Brain microvascular endothelial cell (primary cell): ENCODE measurements around the gene MPPED2.

Experiments
- DNase-seq: peaks from one replicate; pipeline ENCODE4 v3.0.0-alpha.2; 2020
- H3K27ac ChIP-seq: fragments of 250-450 bp; sonication (Bioruptor Pico); 2 replicates; pipeline ENCODE4 v1.5.1; 2020; ENCODE audit warnings: mild to moderate bottlenecking, moderate library complexity
- H3K27me3 ChIP-seq: fragments of 250-450 bp; sonication (Bioruptor Pico); replicated peaks from 2 replicates; pipeline ENCODE4 v1.5.1; 2020; ENCODE audit warnings: mild to moderate bottlenecking
- H3K36me3 ChIP-seq: fragments of 250-450 bp; sonication (Bioruptor Pico); replicated peaks from 2 replicates; pipeline ENCODE4 v1.5.1; 2020; ENCODE audit warnings: mild to moderate bottlenecking
- H3K4me3 ChIP-seq: 2 replicates; pipeline ENCODE4 v1.5.1; 2011; ENCODE audit warnings: low read depth, mild to moderate bottlenecking, control low read depth, low read length, moderate library complexity
- CTCF ChIP-seq: IDR thresholded peaks from 2 replicates; pipeline ENCODE4 v1.5.1; 2011; ENCODE audit warnings: low read depth, mild to moderate bottlenecking, moderate library complexity, low read length, control low read depth, inconsistent platforms; ENCODE audit errors: missing control alignments
- in situ Hi-C: cut with HindIII; loops from 2 replicates; pipeline ENCODE4 v1.10.0; 2017; ENCODE audit warnings: low sequenced_read_pairs, low pct_ligation_motif_present

The MPPED2 gene

GRCh38 chr11:30487200-30487898, 98.8 kb downstream of the MPPED2 start:
- no peak for TF ChIP-seq CTCF
- Histone ChIP-seq H3K27me3 (no peaks in the 10 kb centered on the region), H3K4me3 (no peak overlapping the region), H3K36me3 (no peaks in the 10 kb centered on the region), H3K27ac (no peak overlapping the region)
- DNase-seq: peak; percentile 2
- in situ Hi-C loops: no loop called here

GRCh38 chr11:30485756-30486155, 100.4 kb downstream of the MPPED2 start:
- no peak overlapping the region for H3K4me3 ChIP-seq
- H3K27me3 ChIP-seq: no peaks in the 10 kb centered on the region
- no peak overlapping the region for H3K27ac ChIP-seq
- H3K36me3 ChIP-seq: no peaks in the 10 kb centered on the region
- in situ Hi-C loops: no loop called here
- DNase-seq: no peak
- TF ChIP-seq CTCF: no peak

- Histone ChIP-seq H3K36me3 (no peaks in the 10 kb centered on the region), H3K27me3 (no peaks in the 10 kb centered on the region), H3K27ac (no peak overlapping the region), H3K4me3 (no peak overlapping the region)
- DNase-seq: no peak
- no peak for TF ChIP-seq CTCF
- in situ Hi-C loops: no loop called here
Observed at GRCh38 chr11:30485222-30485621, 100.9 kb downstream of the MPPED2 start.

- DNase-seq: no peak
- in situ Hi-C loops: no loop called here
- H3K27ac ChIP-seq: no peak overlapping the region
- no peaks in the 10 kb centered on the region for H3K36me3 ChIP-seq
- no peaks in the 10 kb centered on the region for H3K27me3 ChIP-seq
- no peak overlapping the region for H3K4me3 ChIP-seq
- no peak for TF ChIP-seq CTCF
Observed at GRCh38 chr11:30483056-30483455, 103.1 kb downstream of the MPPED2 start.

- no peaks in the 10 kb centered on the region for H3K36me3 ChIP-seq
- H3K27me3 ChIP-seq: no peaks in the 10 kb centered on the region
- no peak for TF ChIP-seq CTCF
- in situ Hi-C loops: no loop called here
- no peak overlapping the region for H3K4me3 ChIP-seq
- no peak for DNase-seq
- H3K27ac ChIP-seq: no peak overlapping the region
Observed at GRCh38 chr11:30481796-30482195, 104.4 kb downstream of the MPPED2 start.

- Histone ChIP-seq H3K27ac (no peak overlapping the region), H3K4me3 (no peak overlapping the region), H3K27me3 (no peaks in the 10 kb centered on the region), H3K36me3 (no peaks in the 10 kb centered on the region)
- no peak for DNase-seq
- in situ Hi-C loops: no loop called here
- no peak for TF ChIP-seq CTCF
Observed at GRCh38 chr11:30481330-30481729, 104.8 kb downstream of the MPPED2 start.
